HG03575 (cell line): ENCODE results near the gene DOCK1.

Source experiments
- ATAC-seq: cut with Tn5 transposase; IDR thresholded peaks from one replicate; pipeline ENCODE4 v1.9.1; 2021; ENCODE audit not compliant: unreplicated experiment, insufficient number of reproducible peaks, low FRiP score; ENCODE audit errors: extremely low read depth

Gene DOCK1

DNA sequence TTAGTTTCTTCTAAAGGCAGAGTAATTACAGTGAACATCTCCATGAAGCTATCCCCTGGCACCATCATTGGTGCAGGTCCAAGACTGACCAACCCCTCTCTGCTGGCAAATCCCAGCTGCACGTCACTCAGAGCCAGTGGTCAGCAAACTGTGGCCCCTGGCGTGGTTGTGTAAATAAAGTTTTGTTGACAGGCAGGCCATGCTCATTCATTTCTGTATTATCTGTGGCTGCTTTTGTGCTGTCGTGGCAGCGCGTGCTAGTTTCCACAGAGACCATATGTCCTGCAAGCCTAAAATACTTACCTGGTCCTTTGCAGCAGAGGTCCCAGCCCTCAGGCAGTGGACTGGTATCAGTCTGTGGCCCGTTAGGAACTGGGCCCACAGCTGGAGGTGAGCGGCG is 526.3 kb downstream of the DOCK1 start:
- no peak for ATAC-seq

- no peak for ATAC-seq
Observed at GRCh38 chr10:127434006-127434405, 528.8 kb downstream of the DOCK1 start.

DNA sequence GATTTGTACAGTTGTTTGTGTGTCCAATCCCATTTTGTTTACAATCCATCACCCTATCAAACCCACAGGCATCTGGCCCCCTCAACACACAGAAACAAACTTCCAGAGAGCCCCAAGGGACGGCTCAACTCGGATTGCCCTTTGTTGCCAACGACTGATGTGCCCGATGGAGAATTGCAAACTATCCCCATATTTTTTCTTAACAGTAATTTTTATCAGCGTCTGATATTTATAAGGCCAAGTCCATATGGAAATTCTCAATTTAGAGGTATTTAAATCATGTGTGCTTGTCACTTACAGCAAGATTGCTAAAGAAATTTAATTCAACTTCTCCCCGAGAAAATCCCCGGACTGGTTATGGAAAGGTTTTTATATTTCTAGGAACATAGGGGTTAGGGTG is 530.0 kb downstream of the DOCK1 start:
- ATAC-seq, result no peak

DNA sequence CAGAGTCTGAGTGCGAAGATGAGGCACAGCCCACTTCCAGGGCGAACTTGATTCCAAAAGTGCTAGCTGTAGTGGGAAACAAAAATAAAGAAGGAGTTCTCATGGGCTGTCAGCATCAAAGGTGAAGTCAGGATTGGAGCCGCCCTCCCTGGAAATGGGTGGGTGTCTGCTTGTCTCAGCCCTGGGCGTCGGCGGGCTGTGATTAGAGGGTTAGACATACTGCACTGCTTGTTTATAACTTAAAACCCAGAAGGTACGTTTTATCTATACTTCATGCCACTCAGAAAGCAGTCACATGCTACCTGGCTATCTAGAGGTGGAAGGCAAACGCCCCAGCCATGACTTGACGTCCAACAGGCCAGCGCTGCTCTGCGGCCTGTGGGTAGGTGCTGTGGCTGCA is 535.1 kb downstream of the DOCK1 start:
- ATAC-seq, result no peak

- ATAC-seq, result no peak
Observed at GRCh38 chr10:127441350-127442219, 536.4 kb downstream of the DOCK1 start.

- no peak for ATAC-seq
Observed at GRCh38 chr10:127442220-127442525, 536.9 kb downstream of the DOCK1 start.

DNA sequence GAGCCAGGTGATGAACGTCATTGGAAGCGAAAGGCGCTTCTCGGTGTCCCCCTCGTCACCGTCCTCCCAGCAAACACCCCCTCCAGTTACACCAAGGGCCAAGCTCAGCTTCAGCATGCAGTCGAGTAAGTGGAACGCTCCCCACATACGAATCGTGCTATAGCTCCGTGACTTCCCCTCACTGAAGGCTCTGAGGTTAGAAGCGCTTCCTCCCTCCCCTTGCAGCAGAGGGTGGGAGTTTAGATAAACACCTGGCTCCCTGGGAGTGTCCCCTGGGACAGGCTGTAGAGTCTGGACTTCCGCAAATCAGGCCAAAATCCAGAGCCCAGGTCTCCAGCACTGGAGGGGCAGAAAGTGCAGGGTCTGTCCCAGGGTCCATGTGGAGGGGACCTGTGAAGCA is 538.9 kb downstream of the DOCK1 start:
- no peak for ATAC-seq

DNA sequence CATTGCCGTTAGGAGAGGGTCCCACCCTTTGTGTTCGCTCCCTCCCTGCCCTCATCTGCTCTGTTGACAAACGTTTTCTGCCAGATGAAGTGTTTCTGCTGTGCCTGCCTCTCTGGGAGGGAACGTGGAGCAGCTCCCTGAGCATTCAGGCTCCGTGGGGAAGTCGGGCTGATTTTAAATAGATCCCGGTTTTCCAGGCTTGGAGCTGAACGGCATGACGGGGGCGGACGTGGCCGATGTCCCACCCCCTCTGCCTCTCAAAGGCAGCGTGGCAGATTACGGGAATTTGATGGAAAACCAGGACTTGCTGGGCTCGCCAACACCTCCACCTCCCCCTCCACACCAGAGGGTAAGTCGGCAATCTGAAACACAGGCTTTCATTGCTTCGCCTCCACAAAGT is 542.0 kb downstream of the DOCK1 start:
- no peak for ATAC-seq

DNA sequence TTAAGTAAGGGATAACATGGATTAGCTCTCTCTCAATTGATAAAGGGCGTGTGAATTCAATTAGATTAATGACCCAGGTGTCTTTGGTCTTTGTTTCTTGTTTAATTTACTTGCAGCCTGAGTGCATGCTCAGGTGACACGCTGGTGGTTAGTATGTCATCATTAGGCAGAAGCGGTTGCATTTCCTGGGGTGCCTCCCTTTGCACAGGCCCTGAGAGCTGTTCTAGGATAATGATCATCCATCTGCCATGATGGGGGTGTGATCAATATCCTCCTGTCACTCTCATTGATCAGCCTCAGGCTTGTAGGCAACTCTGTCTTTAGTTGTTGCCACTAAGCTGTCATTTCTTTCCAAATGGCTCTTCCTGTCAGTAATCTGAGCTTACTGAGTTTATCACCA is 544.3 kb downstream of the DOCK1 start:
- no peak for ATAC-seq

- no peak for ATAC-seq
Observed at GRCh38 chr10:127450644-127451043, 545.4 kb downstream of the DOCK1 start.

DNA sequence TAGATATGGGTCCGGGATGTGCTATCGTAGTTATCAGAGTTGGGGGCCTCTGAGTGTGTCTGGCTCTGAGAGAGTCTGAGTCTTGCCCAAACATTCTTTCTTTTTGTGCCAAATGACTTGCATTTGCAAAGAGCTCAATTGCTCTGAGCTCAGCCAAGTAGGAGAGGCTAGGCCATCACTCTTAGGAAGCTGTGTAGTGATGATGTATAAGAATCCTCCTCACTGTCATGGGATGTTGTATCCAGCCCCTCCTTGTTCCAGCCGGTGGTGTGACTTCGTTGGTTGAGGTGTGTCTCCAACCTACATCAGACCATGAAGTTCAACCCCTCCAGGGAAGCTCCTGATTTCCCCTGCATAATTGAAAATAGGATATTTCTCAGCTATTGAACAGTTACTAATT is 546.4 kb downstream of the DOCK1 start:
- ATAC-seq, result no peak

DNA sequence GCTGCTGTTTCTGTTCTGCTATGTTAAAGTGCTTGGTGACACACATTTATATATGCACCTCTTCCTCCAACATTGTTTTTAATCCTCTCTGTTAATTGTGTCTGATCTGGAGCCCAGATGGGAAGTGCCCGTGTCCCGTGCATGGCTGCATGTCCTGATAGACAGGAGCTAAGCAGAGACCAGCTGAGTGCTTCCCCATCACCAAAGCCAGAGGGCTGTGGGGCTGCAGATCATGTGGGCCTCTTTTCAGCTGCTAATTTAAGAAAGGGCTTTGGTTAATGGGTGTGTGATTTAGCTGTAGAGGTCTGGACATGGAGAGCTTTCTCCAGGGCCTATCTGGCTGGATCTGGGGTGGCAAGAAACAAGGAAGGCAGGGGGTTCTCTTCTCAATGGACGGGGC is 547.3 kb downstream of the DOCK1 start:
- no peak for ATAC-seq

DNA sequence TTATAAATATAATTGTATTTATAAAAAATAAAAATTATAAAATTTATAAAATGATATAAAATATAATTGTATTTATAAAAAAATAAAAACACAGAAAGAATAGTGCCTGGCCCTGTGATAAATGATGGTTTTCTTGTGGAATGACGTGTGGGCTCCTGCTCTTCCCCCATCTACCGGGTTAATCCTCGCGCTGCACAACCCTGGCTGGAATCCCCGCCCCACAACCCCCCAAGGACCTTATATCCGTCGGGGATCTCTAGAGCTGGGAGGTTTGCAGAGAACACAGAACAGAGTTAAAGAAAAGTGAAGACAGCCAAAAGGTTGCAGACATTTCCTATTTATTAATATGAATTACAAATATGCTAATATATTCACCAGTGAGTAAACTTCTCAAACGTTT is 548.5 kb downstream of the DOCK1 start:
- ATAC-seq, result no peak

- no peak for ATAC-seq
Observed at GRCh38 chr10:127456122-127456521, 550.9 kb downstream of the DOCK1 start.

DNA sequence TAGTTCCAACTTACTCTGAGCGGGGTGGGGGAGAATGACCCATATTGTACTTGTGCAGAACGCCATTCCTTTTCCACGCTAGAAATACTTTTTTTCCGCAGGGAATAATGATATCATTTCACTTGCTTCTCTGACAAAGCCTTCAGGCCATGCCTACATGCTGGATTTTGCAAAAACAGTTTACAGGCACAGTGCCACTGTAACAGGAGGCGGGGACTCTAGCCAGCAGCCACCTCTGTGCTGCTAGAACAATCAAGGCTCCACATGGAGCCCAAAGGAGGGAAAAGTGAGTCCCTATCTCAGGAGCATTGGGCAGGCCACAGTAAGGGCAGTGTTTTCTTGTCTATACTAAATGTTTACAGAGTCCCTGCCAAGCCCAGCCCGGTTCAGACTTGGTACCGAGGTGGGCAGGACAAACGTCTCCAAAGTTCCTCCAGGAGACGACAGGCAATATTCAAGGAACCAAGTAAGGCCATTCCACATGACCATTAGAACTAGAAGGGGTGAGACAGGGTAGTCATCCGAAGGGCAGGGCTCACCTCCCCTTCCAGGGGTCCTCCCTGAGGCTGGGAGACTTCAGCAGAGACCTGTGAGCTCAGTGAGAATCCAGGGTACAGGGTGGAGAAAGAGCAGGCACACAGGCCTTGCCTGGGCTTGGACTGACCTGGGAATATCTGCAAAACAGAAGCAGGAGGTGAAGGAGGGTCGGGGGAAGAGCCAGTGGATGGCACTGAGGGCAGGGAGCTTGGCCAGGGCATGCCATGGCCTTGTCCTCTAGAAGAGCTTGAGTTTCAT is 553.0 kb downstream of the DOCK1 start:
- ATAC-seq, result no peak

DNA sequence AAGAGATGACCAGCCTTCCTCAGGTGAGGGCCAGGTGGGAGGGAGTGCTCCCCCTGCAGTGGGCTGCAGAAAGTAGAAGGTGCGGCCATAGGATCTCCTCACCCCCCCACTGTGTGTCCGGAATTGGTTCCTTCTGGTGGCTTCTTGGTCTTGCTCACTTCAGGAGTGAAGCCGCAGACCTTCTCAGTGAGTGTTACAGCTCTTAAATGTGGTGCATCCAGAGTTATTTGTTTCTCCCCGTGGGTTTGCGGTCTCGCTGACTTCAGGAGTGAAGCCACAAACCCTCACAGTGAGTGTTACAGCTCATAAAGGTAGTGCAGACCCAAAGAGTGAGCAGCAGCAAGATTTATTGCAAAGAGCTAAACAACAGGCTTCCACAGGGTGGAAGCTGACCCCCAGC is 553.6 kb downstream of the DOCK1 start:
- ATAC-seq, result no peak

GRCh38 chr10:127459918-127460317 is 554.7 kb downstream of the DOCK1 start:
- ATAC-seq, result no peak

GRCh38 chr10:127462643-127463295 is 557.5 kb downstream of the DOCK1 start:
- ATAC-seq, result no peak

GRCh38 chr10:127463548-127463947 is 558.3 kb downstream of the DOCK1 start:
- no peak for ATAC-seq

DNA sequence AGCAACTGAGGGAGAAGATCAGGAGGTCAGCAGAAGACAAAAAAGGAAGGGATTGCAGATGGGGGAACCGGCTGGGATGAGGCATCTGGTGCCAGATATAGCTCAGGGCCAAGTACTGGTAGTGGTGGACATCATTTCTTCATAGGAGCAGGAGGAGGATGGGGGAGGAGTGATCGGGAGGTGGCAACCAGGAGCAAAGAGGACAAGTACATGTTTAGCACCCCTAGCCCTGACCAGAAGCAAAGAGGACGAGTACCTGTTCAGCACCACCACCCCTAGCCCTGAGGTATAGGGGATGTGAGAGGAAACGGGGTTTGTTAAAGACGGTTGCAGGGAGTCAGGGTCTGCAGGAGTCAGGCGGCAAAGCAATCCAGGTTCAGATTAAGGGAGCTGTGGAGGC is 559.3 kb downstream of the DOCK1 start:
- ATAC-seq, result no peak
